8988T (cell line): ENCODE measurements around the gene VSTM5.
"Not testable (repeated sequence)": the region's sequence is repeated elsewhere in the genome, so short reads cannot be mapped to it uniquely, and the experiment has no call there.

Source experiments
- DNase-seq: peaks from one replicate; pipeline ENCODE4 v3.0.0; 2011

The VSTM5 gene

GRCh38 chr11:93850594-93851018, at the start of gene VSTM5:
TSS of gene VSTM5 (minus strand) at chr11:93850618. CDS start at chr11:93850502, 116 bp downstream.
- DNase-seq, result no peak

- DNase-seq, result no peak
Observed at GRCh38 chr11:93895106-93895862, 44.9 kb upstream of the VSTM5 start.

GRCh38 chr11:93890391-93891051, 40.1 kb upstream of the VSTM5 start:
- DNase-seq, result no peak

- DNase-seq, result no peak
Observed at GRCh38 chr11:93887111-93887510, 36.7 kb upstream of the VSTM5 start.

GRCh38 chr11:93879114-93879513, 28.7 kb upstream of the VSTM5 start:
- DNase-seq, result not testable (repeated sequence)

- no peak for DNase-seq
Observed at GRCh38 chr11:93875637-93876036, 25.2 kb upstream of the VSTM5 start.

GRCh38 chr11:93871526-93871925, 21.1 kb upstream of the VSTM5 start:
- DNase-seq, result no peak

- no peak for DNase-seq
Observed at GRCh38 chr11:93870616-93871015, 20.2 kb upstream of the VSTM5 start.

- DNase-seq, result no peak
Observed at GRCh38 chr11:93869830-93870229, 19.4 kb upstream of the VSTM5 start.

GRCh38 chr11:93868404-93868803, 18.0 kb upstream of the VSTM5 start:
- DNase-seq, result not testable (repeated sequence)

- no peak for DNase-seq
Observed at GRCh38 chr11:93861808-93862207, 11.4 kb upstream of the VSTM5 start.

GRCh38 chr11:93858121-93858775, 7.8 kb upstream of the VSTM5 start:
- DNase-seq, result no peak

GRCh38 chr11:93857413-93858120, 7.1 kb upstream of the VSTM5 start:
- no peak for DNase-seq

- no peak for DNase-seq
Observed at GRCh38 chr11:93852242-93852641, 1.8 kb upstream of the VSTM5 start.

GRCh38 chr11:93849751-93850593, 446 bp downstream of the VSTM5 start:
- DNase-seq, result no peak

- no peak for DNase-seq
Observed at GRCh38 chr11:93849201-93849600, 1.2 kb downstream of the VSTM5 start.

- DNase-seq, result no peak
Observed at GRCh38 chr11:93846411-93846810, 4.0 kb downstream of the VSTM5 start.

GRCh38 chr11:93845181-93846092, 5.0 kb downstream of the VSTM5 start:
- DNase-seq, result no peak

- no peak for DNase-seq
Observed at GRCh38 chr11:93844568-93844967, 5.8 kb downstream of the VSTM5 start.

- no peak for DNase-seq
Observed at GRCh38 chr11:93843906-93844305, 6.5 kb downstream of the VSTM5 start.

- no peak for DNase-seq
Observed at GRCh38 chr11:93842461-93842860, 8.0 kb downstream of the VSTM5 start.
